GM18520 (cell line): ENCODE data around the gene SCN4A.
"Not testable (repeated sequence)": the region's sequence is repeated elsewhere in the genome, so short reads cannot be mapped to it uniquely, and the experiment has no call there.

Experiments
- ATAC-seq: cut with Tn5 transposase; IDR thresholded peaks from one replicate; pipeline ENCODE4 v1.9.1; 2021; ENCODE audit not compliant: unreplicated experiment

Gene SCN4A

DNA sequence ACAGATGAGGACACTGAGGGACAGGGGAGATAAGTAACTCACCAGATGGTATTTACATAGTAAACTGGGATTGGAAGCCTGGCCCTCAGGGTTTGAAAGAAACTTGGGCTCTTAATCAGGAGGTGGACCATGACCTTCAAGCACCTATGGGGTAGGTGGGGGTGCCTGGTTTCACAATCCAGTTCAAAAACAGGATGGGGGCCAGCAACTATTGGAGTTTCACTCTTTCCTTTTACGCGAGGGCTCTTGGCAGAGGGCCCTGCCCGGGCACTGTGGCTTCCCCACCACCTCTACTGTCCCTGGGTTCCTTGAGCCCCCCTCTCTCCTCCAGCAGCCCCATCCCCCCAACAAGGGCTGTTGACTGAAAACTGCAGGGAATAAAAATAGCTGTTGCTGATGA, 14.1 kb upstream of the SCN4A start:
- no peak for ATAC-seq

DNA sequence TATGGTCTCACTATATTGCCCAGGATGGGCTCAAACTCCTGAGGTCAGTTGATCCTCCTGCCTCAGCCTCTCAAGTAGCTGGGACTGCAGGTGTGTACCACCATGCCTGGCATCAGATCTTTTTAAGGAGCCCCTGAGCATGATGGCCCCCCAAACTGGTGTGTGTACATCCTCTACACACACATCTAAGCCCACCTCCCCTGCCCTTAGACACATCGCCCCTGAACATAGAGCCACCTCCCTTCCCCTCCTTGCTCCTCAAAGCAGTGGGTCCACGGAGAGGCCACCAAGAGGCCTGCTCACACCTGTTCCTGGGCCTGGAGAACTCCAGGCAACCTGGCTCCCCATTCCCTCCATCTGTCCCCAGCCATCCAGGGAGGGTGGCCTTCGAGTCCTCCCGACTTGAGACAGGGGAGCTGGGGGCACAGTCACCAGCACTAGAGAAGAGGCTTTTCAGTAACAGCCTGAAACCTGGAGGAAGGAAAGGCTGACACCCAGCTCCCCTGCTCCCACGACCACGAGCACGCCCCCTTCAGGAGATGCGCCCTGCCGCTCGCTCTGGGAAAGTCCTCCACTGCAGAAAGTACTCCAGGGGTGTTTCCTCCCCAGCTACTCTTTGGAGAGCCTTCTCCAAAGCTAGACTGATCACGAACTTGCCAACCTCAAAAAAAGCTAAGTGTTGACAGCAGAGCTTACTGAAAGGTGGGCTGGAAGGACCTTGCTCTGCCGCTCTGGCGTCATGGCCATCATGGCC, 12.8 kb upstream of the SCN4A start:
- ATAC-seq: no peak

DNA sequence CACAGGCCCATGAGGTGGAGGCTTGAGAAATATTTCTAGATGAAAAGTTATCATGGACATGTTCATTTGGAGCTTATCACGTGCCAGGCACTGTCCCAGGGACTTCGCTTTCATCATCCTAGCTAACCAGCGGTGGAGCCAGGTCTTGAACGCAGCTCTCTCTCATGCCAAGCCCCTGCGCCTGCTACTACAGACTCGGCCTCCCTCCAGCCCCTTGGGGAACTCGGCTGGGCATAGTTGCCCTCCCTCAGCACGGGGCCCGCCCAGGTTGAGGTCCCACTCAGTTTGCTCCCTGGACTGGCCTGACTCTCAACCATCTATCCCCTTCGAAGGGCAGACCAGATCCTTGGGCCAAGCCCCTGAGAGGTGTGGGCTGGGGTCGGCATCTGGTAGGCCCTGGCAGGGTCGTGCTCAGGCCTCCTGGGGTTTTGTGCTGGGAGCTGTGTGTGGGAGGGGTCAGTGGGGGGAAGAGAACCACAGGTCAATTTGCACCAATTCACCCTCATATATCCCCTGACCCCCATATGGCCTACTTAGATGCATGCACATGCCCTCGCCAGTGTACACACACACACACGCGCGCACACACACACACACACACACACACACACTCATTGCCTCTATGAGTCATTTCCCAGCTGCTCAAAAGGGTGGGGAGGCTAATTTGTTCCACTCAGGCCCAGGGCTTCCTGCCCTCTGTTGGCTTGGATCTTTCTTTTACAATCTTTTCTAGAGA, 12.1 kb upstream of the SCN4A start:
- no peak for ATAC-seq

DNA sequence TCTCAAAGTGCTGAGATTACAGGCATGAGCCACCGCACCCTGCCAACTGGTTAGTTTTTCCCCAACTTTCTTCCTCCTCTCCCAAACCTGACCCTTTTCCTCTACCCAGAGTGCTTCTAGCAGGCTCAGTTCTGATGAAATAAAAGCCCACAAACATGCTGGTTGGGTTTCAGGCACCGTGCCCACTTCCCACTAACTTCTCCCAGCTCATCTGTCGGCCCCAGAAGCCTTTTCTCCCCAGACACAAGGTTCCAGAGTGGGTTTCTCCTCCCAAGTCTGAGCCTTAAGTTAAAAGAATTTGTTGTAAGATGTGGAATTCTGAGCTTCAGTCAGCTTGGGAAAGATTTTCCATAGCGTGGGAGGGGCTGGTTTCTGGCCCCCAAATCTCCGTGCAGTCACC, 11.5 kb upstream of the SCN4A start:
- no peak for ATAC-seq

DNA sequence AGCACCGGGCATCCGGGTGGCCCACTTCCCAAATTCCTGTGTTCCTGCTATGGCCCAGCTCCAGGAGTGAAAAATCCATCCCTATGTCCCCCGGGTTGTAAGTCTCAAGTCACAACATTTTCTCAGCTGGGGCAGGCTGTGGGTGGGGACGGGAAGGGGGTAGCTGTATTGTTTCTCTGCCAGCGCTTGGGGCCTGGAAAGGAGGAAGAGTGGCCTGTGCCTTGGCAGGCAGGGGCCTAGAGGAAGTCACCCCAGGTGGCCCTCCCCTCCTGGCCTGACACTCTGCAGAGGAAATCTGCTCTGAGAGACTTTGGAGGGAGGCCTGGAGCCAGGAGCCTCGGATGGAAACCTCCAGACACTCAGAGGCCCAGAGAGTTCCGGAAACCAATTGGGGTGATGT, 10.6 kb upstream of the SCN4A start:
- no peak for ATAC-seq

DNA sequence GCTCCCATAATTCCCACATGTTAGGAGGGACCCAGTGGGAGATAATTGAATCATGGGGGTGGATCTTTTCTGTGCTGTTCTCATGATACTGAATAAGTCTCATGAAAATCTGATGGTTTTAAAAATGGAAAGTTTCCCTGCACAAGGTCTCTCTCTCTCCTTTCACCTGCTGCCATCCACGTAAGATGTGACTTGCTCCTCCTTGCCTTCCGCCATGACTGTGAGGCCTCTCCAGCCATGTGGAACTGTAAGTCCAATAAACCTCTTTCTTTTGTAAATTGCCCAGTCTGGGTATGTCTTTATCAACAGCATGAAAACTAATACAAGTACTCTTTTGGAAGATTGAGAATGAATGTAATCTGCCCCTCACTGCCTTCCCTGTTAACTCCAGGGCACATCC, 9.9 kb upstream of the SCN4A start:
- ATAC-seq: not testable (repeated sequence)

DNA sequence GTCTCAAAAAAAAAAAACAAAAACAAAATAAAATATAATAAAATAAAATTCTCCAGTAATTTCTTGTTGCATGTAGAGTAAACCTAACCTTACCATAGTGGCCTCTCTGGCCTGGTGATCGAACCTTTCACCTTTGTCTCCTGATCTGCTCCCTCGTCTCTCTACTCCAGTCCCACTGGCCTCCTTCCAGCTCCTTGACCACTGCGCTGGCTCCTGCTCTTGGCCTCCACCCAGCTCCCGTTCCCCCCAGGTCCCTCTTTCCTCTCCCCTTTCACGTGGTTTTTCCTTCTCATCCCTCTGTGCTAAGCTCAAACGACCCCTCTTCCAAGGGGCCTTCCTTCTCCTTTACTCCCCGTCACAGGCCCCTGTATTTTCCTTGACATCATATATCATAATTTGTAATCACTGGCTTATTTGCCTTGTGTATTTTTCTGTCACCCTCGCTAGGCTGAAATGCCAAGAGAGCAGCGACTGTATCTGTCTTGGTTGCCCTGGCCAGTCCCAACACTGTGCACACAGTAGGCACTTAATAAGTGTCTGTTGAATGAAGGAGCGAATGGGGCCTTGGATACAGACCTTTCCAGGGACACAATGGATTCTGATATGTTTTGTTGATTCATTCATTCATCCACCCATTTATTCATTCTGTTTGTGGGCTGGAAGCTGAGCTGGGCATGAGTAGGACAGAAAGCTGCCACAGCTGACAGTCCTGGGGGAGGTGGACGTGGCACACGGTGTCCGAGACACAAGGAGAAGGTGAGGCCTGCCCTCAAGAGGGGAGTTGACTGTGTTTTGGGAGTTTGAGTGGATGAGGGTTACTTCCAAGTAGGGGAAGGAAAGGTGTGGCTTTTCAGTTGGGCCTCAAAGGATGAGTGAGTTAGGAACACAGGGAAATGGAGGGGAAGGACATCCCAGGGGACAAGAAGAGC, 5.8 kb upstream of the SCN4A start:
- ATAC-seq: no peak

DNA sequence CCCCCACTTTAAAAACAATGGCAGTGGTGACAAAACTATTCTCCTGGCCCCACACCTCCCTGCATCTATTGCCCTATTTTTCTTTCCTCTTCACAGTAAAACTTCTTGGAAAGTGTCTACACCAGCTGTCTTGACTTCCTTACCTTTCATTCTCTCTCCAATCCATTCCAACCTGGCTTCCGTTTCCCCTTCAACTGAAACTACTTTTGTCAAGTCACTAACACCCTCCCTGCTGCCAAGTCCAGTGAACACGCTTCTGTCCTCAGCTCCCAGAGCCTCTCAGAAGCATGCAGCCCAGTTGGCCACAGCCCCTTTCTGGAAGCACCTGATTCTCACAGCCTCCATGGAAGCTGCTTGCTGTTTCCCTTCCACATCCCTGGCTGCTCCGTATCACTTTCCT, 4.0 kb upstream of the SCN4A start:
- no peak for ATAC-seq

DNA sequence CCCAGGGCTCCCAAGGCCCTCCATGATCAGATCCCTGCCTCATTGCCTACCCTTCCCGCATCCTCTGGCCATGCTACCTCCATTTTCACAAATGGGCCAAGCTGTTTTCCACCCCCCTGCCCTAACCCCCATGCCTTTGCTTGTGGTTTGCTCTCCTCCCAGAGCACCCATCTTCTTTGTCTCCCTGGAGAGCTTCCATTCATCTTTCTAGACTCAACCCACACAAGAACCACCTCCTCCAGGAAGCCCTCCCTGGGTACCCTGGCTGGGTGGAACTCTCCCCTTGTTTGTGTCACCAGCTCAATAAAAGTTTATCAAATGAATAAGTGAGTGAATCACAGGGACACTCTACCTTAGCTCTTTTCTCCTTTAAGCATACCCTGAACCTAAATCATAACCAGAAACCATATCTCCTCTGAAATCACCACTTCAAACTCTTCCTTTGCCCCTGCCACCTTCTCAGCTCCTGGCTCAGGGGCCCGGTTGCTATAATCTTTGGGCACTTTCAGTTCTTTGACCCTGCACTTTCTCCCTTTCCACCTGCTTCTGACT, 2.9 kb upstream of the SCN4A start:
- ATAC-seq: no peak

DNA sequence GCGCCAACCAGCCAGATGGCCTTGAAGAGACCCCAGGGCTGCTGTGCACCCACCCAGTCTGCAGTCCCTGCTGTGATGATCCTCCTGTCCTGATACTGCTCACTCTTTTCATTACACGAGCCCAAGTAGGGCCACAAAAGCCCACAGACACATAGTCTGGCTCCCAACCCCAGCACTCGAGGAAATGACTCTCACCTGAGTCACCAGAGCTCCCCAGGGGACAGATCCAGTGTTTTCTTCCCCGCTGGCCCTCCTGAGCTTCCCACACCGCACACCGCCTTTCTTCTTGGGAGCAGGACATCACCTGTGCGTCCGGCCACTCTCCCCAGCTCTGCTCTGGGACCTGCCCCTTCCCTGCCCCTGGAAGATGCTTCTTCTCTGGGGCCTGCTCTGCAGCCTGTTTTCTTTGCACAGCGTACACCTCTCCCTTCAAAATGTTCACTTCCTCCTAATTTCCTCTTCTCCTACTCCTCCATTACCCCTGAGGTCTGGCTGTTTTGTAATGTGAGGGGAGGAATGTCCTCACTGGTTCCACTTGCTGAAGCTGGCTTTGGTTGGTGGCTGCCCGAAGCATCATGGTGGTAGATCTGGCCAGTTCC, 2.0 kb upstream of the SCN4A start:
- no peak for ATAC-seq

DNA sequence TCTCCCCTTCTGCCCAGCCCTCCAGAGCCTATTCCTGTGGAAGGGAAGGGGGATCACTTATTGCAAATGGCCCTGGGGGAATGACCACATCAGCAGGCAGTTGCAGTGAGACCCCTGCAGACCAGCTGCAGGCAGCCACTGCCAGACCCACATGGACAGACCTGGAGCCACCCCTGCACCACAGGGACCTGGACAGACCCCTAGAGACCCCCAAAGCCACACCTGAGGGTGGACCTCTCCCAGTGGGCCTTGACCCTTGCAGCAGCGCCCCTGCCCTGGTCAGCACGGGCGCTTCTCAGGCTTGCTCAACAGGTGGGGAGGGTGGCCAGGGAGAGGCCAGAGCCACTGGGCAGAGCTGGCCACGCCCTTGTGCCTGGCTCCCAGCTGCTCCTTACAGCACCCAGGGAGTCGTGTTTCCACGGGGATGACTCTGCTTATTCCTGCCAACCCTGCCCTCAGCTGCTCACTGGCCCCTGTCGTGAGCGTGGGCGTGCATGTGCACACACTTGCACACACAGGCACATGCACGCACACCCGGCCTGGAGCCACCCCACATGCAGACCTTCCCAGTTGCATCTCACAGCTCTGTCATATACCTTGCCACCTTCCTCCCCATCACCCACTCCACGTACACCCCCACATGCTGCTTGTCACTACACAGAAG, 1.3 kb upstream of the SCN4A start:
- no peak for ATAC-seq

DNA sequence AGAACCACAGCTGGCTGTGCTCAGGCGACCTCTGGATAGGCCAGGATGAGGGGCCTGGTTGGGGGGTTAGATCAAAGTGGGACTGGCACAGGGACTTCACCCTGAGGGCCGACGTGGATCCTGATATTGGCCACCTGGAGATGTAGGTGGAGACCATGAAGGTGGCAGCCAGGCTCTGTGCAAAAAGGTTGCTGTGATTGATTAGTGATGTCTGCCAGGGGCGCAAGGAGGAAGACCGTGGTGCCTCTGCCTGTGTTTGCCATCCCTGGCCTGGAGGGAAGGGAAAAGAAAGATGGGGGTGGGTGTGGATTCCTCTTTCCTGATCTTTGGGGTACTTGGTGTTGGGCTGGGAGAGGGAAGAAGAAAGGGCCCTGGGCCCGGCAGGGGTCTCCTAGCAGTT, 529 bp upstream of the SCN4A start:
- no peak for ATAC-seq

DNA sequence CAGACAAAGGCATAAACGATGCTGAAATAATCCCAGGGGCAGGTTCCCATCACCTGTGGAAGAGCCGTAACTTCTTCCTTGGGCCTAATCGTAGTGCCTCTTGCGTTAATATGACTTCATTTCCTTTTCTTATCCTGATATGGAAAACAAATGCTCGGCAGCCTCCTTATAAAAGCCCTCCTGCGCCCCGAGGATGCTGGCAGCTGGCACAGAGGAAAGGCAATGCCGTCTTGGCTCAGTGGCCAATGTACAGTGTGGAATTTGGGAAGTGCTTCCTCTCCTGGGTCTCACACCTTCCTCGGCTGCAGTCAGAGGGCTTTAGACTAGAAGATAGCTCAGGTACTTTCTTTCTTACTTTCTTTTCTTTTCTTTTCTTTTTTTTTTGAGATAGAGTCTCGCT, 3.4 kb downstream of the SCN4A start:
- ATAC-seq: no peak

DNA sequence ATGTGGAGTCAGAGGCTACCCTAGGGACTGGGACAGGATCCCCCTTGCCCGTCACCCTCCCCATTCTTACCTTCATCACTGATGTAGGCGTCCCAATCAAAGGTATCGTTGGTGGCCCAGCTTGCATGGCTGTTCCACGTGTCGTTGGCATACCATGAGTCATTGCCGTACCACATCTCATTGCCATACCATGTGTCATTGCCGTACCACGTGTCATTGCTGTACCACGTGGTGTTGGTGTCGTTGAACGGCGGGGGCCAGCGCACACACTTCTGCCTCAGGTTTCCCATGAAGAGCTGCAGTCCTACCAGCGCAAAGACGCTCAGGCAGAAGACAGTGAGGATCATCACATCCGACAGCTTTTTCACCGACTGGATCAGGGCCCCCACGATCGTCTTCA, 4.8 kb downstream of the SCN4A start:
- no peak for ATAC-seq

DNA sequence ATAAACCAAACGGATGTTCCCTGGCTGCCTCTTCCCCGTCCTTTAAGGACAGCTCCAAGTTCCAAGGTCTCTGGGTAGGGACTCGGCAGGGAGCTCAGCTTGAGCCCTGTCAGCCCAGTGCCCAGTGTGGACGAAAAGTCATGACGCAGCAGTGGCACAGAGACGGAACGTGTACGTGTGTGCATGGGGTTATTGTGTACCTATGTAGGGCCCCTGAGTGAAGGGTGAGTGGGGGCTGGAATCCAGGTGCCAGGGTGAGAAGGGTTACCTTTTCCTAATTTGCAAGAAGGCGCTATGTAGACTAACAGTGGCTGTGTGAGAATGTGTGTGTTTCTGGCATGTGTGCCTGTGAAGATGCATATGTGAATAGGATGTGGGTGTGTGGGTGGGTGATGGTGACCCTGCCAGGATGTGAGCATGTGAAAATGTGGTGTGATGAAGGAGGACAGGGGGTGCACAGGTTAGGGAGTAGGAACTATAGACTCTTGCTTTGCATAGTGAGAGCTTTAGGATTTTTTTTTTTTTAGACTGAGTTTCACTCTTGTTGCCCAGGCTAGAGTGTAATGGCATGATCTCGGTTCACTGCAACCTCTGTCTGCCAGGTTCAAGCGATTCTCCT, 6.0 kb downstream of the SCN4A start:
- ATAC-seq: no peak

DNA sequence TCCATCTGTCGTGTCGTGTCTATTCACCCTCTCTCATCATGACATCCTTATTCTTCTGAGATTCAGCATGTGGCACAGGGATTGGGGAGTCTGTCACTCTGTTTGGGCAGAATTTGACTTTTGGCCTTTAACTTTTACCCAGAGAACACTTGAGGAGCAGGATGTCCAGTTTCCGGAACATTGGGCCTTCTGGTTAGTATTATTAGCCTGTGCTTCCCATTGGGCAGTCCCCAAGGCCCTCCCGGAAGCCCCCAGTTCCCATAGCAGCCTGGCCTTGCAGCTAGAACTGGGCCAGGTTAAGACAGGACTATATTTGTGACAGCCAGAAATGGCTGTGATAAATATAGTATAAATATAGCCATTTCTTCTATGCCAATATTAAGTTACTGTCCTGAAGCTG, 9.6 kb downstream of the SCN4A start:
- no peak for ATAC-seq

DNA sequence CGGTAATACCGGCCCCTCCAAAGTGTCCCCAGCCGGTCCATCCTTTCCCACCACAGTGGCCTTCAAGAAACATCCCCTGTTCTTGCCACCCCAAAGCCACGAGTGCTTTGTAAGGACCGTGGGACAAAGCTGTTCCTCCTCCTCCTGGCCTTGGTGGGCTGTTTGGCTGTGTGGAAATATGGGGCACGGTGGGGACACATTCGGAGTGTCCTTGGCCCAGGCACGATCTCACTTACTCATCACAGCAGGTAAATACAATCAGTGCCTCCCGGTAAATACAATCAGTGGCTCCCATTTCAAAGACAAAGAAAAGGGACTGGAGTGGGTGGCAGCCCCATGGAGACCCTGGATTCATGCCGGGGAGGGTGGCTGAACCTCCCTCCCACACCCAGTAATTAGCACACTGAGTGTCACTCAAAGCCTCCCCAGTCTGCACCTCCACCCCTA, 10.4 kb downstream of the SCN4A start:
- ATAC-seq: no peak

DNA sequence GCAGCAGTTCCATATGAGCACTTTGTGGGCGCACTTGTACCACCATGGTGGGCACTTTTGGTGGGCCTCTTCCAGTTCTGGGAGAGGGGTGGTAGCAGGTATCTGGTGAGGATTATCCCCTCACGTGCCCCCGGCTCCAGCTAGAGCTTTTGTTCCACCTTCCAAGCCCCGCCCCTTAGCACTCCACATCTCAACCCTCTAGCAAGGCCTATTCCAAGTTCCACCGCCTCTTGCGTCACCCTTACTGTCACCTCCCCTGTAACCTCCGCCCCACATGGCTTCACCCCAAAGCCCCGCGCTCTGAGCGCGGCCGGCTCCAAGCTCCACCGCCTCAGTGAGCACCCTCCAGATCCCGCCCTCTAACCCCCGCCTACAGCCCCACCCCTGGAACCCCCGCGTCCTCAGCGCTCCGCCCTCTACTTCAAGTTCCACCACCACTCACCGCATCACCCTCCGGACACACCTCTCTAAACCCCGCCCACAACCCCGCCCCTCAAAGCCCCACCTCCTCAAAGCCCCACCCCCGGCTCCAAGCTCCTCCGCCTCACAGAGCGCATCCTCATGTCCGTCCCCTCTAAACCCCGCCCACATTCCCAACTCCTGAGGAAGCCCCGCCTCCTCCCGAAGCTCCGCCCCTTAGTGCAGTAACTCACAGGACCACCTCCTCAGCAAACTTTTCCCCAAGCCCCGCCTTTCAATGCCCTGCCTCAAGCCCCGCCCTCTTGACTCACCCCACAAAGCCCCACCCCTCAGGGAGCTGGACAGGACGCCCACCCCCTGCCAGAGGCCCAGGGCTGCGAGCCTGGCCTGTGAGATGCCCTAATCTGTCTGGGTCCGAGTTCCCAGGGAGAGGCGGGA, 11.1 kb downstream of the SCN4A start:
- no peak for ATAC-seq

DNA sequence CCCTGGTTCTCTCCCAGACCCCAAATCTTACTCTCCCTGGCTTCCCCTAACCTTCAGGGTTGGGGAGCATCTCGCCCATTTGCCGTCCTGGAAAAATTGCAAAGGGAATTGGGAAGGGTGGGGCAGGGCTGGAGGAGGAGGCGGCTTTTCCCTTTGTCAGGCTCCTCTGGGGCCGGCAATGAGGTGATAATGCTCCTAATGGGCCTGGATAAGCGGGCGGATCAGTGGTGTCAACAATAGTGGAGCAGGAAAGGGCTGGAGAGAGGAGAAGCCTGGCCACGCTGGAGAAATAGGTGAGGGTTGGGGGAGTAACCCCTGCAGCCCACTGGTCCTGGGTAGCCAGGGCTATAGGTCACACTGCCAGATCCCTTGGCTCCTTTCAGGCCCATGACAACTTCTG, 12.3 kb downstream of the SCN4A start:
- no peak for ATAC-seq
